D721Med (cell line): Measurements from ENCODE around the gene STXBP3.

Source experiments
- DNase-seq: peaks from one replicate; pipeline ENCODE4 v3.0.0; 2011; ENCODE audit warnings: low spot score; ENCODE audit not compliant: insufficient read length
- FAIRE-seq: peaks from 2 replicates; lab custom pipeline; 2011; peaks lifted over from hg19 to GRCh38; lab: Jason Lieb, UNC
- TF ChIP-seq, protein P1 (sequence below): IDR thresholded peaks from 2 replicates; pipeline ENCODE4 v1.5.1; 2012; ENCODE audit warnings: mild to moderate bottlenecking, control low read depth; ENCODE audit not compliant: insufficient read depth; ENCODE audit errors: missing control alignments

The STXBP3 gene

DNA sequence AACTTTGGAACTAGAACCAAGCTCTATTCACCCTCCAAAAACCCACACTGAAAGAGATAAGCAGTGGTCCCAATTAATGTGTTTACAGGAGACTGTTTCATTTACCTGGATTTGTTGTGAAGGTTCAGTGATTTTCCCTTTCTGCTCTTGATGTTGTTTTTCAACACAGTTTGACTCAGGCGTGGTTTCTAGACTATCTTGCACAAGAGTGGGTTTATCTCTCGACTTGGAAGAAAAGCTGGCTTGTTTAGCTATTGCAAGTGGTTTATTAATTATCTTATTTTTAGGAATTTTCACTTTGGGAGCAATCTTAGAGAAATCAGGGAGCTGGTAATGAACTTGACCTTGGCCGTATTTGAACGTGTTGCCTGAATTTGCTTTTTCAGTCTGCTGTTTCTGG, 105.1 kb downstream of the STXBP3 start:
- DNase-seq (no peak), FAIRE-seq (no peak)
- TF ChIP-seq, protein P1, sequence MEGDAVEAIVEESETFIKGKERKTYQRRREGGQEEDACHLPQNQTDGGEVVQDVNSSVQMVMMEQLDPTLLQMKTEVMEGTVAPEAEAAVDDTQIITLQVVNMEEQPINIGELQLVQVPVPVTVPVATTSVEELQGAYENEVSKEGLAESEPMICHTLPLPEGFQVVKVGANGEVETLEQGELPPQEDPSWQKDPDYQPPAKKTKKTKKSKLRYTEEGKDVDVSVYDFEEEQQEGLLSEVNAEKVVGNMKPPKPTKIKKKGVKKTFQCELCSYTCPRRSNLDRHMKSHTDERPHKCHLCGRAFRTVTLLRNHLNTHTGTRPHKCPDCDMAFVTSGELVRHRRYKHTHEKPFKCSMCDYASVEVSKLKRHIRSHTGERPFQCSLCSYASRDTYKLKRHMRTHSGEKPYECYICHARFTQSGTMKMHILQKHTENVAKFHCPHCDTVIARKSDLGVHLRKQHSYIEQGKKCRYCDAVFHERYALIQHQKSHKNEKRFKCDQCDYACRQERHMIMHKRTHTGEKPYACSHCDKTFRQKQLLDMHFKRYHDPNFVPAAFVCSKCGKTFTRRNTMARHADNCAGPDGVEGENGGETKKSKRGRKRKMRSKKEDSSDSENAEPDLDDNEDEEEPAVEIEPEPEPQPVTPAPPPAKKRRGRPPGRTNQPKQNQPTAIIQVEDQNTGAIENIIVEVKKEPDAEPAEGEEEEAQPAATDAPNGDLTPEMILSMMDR: no peak

DNA sequence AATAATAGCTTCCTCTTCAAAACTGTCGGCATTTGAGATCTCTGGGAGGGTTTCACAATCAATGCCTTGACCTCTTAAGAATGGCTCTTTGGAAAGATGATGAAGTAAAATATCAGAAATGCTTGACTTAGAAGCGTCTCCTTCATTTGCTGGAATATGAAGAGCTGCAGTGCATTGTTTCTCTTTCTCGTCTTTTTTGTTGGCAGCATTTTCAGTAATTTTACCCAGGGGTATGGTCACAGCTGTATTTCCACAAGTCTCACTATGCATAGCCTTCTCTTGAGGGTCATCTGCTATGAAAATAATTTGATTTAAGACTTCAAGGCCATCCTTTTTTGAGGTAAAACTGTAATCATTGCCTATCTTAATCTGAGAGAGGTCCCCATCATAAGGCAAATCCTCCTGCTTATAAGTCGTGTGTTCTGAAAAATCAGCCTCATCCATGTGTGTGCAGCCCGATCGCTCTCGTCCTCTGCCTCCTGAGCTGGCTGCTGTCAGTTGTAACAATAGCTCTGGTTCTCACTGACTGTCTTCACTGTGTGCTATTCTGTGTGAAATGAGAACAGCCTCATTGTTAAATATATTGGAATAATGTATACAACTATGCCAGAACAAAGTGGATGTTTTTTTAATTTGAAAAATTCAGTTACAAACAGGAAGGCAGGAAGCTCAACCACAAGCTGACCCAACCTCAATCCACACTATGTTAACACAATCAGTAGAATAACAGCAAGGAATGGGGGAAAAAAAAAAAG, 105.9 kb downstream of the STXBP3 start:
- DNase-seq (no peak), FAIRE-seq (no peak)

DNA sequence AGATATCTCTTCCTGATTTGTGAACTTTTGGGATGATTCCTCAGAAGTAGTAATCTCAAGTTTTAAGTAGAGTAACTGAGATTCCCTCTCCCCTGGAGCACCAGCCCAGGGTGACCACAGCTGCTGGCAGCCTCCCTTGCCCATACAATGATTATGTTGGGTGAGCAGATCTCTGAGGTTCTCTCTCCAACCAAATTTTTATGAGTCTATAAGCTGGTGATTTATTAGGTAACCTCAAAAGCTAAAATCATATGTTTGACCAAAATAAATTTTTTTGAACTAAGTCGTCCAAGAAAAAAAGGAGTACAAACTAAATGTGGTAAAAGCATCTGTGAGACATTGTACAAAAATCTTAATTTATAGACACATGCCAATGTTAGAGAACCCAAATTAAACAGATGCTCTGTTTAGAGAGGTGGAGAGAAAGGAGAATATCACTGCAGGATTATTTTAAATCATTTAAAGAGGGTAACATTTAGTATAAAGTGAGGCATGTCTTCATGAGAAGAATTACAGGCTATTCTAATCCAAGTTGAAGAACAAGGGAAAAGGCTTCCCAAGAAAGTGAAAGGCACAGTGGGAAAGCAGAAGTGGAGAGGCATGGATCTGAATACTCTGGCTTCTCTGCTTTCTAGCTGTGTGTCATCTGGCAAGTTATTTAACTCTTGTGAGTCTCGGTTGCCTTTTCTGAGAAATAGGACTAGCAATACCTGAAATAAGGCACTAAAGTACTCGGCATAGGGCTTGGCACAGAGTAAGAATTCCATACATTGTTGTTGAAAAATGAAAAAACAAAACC, 107.9 kb downstream of the STXBP3 start:
- FAIRE-seq (no peak), DNase-seq (no peak)
- TF ChIP-seq, protein P1: no peak

More for the DNA sequence above, 105.9 kb downstream of the STXBP3 start:
- TF ChIP-seq, protein P1: no peak

- DNase-seq (no peak), FAIRE-seq (no peak)
Observed at GRCh38 chr1:108856994-108857393, 110.5 kb downstream of the STXBP3 start, which contains the start of gene AKNAD1. Gene AKNAD1 (minus strand): TSS chr1:108857094. CDS start chr1:108852664, 4,430 bp downstream.

GRCh38 chr1:108858230-108858950, 111.9 kb downstream of the STXBP3 start:
- DNase-seq (no peak), FAIRE-seq (no peak)
- TF ChIP-seq, protein P1: no peak

More at GRCh38 chr1:108856994-108857393, 110.5 kb downstream of the STXBP3 start, which contains the start of gene AKNAD1:
- TF ChIP-seq, protein P1: no peak
